ENCODE measurements around the gene CDH13. TPM values are rescaled to one million over a fixed set of nuclear protein-coding genes. Genes with fewer than 3 reads are reported as not detected.

Gene CDH13
- total RNA-seq, 1 experiment from 2014 or later, result 36.5 TPM

- DNase-seq (ENCODE audit: low read depth), result peak; percentile 38
These were observed 25.3 kb downstream of the CDH13 start for GRCh38 chr16:82651921-82652601.

- DNase-seq (ENCODE audit: low read depth), result no peak
These were observed 26.1 kb downstream of the CDH13 start for GRCh38 chr16:82652826-82653225.

- peak; percentile 88 for DNase-seq (ENCODE audit: low read depth)
These were observed 27.1 kb downstream of the CDH13 start for GRCh38 chr16:82653550-82654511.

- DNase-seq (ENCODE audit: low read depth), result peak; percentile 95
These were observed 28.4 kb downstream of the CDH13 start for GRCh38 chr16:82655072-82655714.

- no peak for DNase-seq (ENCODE audit: low read depth)
These were observed 29.1 kb downstream of the CDH13 start for GRCh38 chr16:82655720-82656490.

- DNase-seq (ENCODE audit: low read depth), result no peak
These were observed 30.5 kb downstream of the CDH13 start for GRCh38 chr16:82657239-82657638.

- DNase-seq (ENCODE audit: low read depth), result no peak
These were observed 31.0 kb downstream of the CDH13 start for GRCh38 chr16:82657786-82658185.

GRCh38 chr16:82658796-82659195 lies 32.0 kb downstream of the CDH13 start:
- DNase-seq (ENCODE audit: low read depth), result no peak

GRCh38 chr16:82660075-82660645 lies 33.4 kb downstream of the CDH13 start:
- peak; percentile 83 for DNase-seq (ENCODE audit: low read depth)

- no peak for DNase-seq (ENCODE audit: low read depth)
These were observed 34.2 kb downstream of the CDH13 start for GRCh38 chr16:82660966-82661365.

- no peak for DNase-seq (ENCODE audit: low read depth)
These were observed 37.4 kb downstream of the CDH13 start for GRCh38 chr16:82664181-82664580.

- no peak for DNase-seq (ENCODE audit: low read depth)
These were observed 38.3 kb downstream of the CDH13 start for GRCh38 chr16:82665025-82665424.

GRCh38 chr16:82667437-82667836 lies 40.7 kb downstream of the CDH13 start:
- no peak for DNase-seq (ENCODE audit: low read depth)

- DNase-seq (ENCODE audit: low read depth), result no peak
These were observed 41.3 kb downstream of the CDH13 start for GRCh38 chr16:82668094-82668493.

- DNase-seq (ENCODE audit: low read depth), result no peak
These were observed 45.0 kb downstream of the CDH13 start for GRCh38 chr16:82671741-82672140.

- DNase-seq (ENCODE audit: low read depth), result peak; percentile 57
These were observed 45.9 kb downstream of the CDH13 start for GRCh38 chr16:82672676-82673075.

GRCh38 chr16:82675300-82675699 lies 48.5 kb downstream of the CDH13 start:
- DNase-seq (ENCODE audit: low read depth), result no peak

GRCh38 chr16:82681592-82681991 lies 54.8 kb downstream of the CDH13 start:
- no peak for DNase-seq (ENCODE audit: low read depth)

- no peak for DNase-seq (ENCODE audit: low read depth)
These were observed 56.0 kb downstream of the CDH13 start for GRCh38 chr16:82682767-82683166.

- DNase-seq (ENCODE audit: low read depth), result no peak
These were observed 57.5 kb downstream of the CDH13 start for GRCh38 chr16:82684256-82684655.

- no peak for DNase-seq (ENCODE audit: low read depth)
These were observed 58.8 kb downstream of the CDH13 start for GRCh38 chr16:82685526-82685925.
